Measurements from ENCODE around the gene TXLNB.
"Not testable (repeated sequence)": the region's sequence is repeated elsewhere in the genome, so short reads cannot be mapped to it uniquely, and the experiment has no call there.

TXLNB gene

DNA sequence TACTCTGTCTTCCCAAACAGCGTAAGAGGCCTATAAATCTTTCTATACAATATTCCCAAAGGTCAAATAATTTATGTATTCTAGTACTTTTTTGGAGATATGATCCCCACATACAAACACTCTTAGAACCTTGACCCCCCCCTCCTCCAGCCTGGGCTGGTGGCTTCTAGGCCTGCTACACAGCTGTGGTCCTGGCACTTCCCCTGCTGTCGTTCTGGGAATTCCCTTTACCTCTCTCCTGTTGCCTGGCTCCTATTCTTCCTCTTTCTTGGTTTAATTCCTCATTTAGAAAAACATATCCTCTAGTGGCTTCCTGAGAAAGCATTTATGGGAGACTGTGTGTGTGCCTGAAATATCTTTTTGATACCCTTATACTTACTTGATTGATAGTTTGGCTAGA, 4.1 kb upstream of the TXLNB start (continued):
- TF ChIP-seq PRDM6 (tag by site-specific recombination; IDR thresholded peaks at IDR 0.05) = no peak
- no peak for TF ChIP-seq ZNF747 (tag by site-specific recombination; IDR thresholded peaks at IDR 0.05)
- no peak for TF ChIP-seq WT1 (tag by site-specific recombination; IDR thresholded peaks at IDR 0.05)

DNA sequence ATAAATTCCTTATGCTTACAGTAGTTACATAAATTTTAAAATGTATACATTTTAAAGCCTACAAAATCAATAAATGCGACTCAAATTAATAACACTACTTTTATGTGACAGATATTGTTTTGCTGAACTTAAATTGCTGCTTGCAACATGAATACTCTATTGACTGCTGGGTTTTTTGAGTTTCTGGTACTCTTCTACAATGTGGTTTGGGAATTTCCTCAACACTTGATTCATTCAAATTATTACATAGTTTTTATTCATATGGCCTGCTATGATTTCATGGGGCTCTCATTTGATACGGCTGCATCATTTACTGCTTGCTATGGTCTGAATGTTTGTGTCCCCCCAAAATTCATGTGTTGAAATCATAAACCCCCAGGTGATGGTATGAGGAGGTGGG, 2.3 kb upstream of the TXLNB start:
- no peak for TF ChIP-seq ZNF10 (tag by site-specific recombination; IDR thresholded peaks at IDR 0.05)
- no peak for TF ChIP-seq ZNF426 (tag by site-specific recombination; IDR thresholded peaks at IDR 0.05)
- TF ChIP-seq ZNF112 (tag by site-specific recombination; IDR thresholded peaks at IDR 0.05) = no peak
- no peak for TF ChIP-seq ZBTB8A (tag by site-specific recombination; IDR thresholded peaks at IDR 0.05)
- no peak for TF ChIP-seq ZNF785 (tag by site-specific recombination; IDR thresholded peaks at IDR 0.05)
- TF ChIP-seq ZNF792 (tag by site-specific recombination; IDR thresholded peaks at IDR 0.05) = no peak
- no peak for TF ChIP-seq MYNN (tag by site-specific recombination; IDR thresholded peaks at IDR 0.05; ENCODE audit: borderline replicate concordance)
- no peak for TF ChIP-seq ZNF202 (tag by site-specific recombination; IDR thresholded peaks at IDR 0.05; ENCODE audit: borderline replicate concordance)
- no peak for TF ChIP-seq ZNF292 (tag by site-specific recombination; IDR thresholded peaks at IDR 0.05; ENCODE audit: borderline replicate concordance, low read depth)
- TF ChIP-seq ZBTB7A (tag by site-specific recombination; IDR thresholded peaks at IDR 0.05; ENCODE audit: low read depth) = no peak
- no peak for TF ChIP-seq ZSCAN4 (tag by site-specific recombination; IDR thresholded peaks at IDR 0.05)
- no peak for TF ChIP-seq ZNF211 (tag by site-specific recombination; IDR thresholded peaks at IDR 0.05; ENCODE audit: low read depth)
- TF ChIP-seq ZNF473 (tag by site-specific recombination; IDR thresholded peaks at IDR 0.05) = no peak
- no peak for TF ChIP-seq REST (tag by site-specific recombination; IDR thresholded peaks at IDR 0.05)
- no peak for TF ChIP-seq ZNF626 (tag by site-specific recombination; IDR thresholded peaks at IDR 0.05)
- TF ChIP-seq, protein P1, sequence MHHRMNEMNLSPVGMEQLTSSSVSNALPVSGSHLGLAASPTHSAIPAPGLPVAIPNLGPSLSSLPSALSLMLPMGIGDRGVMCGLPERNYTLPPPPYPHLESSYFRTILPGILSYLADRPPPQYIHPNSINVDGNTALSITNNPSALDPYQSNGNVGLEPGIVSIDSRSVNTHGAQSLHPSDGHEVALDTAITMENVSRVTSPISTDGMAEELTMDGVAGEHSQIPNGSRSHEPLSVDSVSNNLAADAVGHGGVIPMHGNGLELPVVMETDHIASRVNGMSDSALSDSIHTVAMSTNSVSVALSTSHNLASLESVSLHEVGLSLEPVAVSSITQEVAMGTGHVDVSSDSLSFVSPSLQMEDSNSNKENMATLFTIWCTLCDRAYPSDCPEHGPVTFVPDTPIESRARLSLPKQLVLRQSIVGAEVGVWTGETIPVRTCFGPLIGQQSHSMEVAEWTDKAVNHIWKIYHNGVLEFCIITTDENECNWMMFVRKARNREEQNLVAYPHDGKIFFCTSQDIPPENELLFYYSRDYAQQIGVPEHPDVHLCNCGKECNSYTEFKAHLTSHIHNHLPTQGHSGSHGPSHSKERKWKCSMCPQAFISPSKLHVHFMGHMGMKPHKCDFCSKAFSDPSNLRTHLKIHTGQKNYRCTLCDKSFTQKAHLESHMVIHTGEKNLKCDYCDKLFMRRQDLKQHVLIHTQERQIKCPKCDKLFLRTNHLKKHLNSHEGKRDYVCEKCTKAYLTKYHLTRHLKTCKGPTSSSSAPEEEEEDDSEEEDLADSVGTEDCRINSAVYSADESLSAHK (tag by site-specific recombination; IDR thresholded peaks at IDR 0.05) = no peak
- no peak for TF ChIP-seq ZNF341 (tag by site-specific recombination; IDR thresholded peaks at IDR 0.05; ENCODE audit: low read depth)
- CTCF ChIA-PET = interaction anchor here (0.6 kb wide), 1 partner anchor 73 kb away, joined by 4 read pairs; no protein-coding TSS in a partner anchor
- Histone ChIP-seq H3K27ac (ENCODE audit: extremely low read depth, low read depth, low read length) (no peak overlapping the region), H3K36me3 (ENCODE audit: control insufficient read depth in 2 of 2, insufficient read depth in 1 of 2, low read length in 2 of 2) (no peaks in the 10 kb centered on the region), H3K4me3 (ENCODE audit: low read depth, low read length) (no peak overlapping the region), H3K9me3 (ENCODE audit: control insufficient read depth, insufficient read depth, low read depth, low read length) (no peaks in the 10 kb centered on the region), H3K4me1 (ENCODE audit: control insufficient read depth, insufficient read depth, low read length) (peaks cover 9% of the 10 kb centered on the region)
- POLR2A ChIA-PET = no interaction called here

DNA sequence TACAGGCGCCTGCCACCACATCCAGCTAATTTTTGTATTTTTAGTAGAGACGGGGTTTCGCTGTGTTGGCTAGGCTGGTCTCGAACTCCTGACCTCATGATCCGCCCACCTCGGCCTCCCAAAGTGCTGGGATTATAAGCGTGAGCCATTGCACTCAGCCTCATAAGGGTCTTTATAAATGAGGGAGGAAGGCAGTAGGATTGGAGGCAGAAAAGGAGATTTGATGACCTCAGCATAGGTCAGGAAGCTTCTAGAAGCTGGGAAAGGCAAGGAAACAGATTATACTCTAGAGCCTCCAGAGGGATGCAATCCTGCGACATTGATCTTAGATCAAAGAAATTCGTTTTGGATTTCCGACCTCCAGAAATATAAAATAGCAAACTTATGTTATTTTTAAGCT, 1.4 kb upstream of the TXLNB start:
- POLR2A ChIA-PET; H3K27ac ChIP-seq (ENCODE audit: extremely low read depth, low read depth, low read length); H3K4me3 ChIP-seq (ENCODE audit: low read depth, low read length); H3K36me3 ChIP-seq (ENCODE audit: control insufficient read depth in 2 of 2, insufficient read depth in 1 of 2, low read length in 2 of 2); H3K4me1 ChIP-seq (ENCODE audit: control insufficient read depth, insufficient read depth, low read length); H3K9me3 ChIP-seq (ENCODE audit: control insufficient read depth, insufficient read depth, low read depth, low read length): not testable (repeated sequence)
- CTCF ChIA-PET = interaction anchor here (0.6 to 1.6 kb wide), 3 partner anchors 11 to 44 kb away, joined by 3 to 4 read pairs (median 3); no protein-coding TSS in a partner anchor

Data from HEK293 (cell line).